GM18508 (cell line): ENCODE data around the gene CORO6.
"Not testable (repeated sequence)": the region's sequence is repeated elsewhere in the genome, so short reads cannot be mapped to it uniquely, and the experiment has no call there.

Experiments used
- ATAC-seq: cut with Tn5 transposase; IDR thresholded peaks from one replicate; pipeline ENCODE4 v1.9.1; 2021; ENCODE audit warnings: moderate number of reproducible peaks; ENCODE audit not compliant: insufficient read depth, unreplicated experiment

CORO6 gene

DNA sequence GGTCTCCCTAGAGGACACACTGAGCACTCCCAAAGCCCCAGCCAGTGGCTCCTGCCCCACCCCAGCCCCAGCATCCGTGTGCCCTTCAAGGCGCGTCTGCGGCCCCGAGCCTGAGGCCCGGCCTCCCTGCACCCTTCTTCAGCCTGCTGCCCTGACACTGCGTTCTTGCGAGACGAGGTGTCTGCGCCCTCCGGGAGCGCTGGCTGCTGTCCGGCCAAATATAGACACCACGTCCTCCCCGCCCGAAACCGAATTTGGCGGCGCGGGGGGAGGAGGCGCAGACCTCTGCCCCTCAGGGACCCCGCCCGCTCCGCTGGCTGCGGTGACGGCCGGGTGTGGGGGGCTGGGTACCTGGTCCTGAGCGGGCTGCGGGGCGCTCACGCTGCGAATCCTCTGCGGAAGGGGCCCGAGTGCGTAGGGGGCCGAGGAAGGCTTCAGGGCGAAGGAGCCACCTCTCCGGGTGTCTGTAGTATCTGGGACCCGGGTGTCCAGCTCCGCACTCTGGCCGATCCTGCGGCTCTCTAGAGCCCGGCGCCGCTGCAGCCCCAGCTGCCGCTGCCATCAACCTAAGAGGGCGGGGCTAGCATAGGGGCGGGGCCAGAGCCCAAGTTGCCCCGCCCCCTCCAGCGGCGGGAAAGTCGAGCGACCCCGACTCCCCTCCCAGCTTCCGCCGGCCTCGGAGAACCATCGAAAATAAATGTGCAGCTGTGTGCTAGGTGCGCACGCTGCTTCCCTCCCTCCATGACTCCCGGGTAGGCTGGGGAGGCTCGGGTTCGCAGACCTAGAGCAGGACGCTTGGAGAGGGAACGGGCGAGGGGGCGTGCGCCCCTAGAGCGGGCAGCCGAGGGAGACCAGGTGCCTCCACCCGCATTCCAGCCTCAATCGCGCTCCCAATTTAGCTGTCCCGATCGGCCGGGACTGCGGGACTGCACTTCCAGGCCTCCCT, at the start of gene CORO6:
Gene CORO6, minus strand, starts transcription at position 576 of the 946 bp plus-strand sequence. CDS start 1,491 bp downstream, outside the sequence.
- ATAC-seq = no peak

DNA sequence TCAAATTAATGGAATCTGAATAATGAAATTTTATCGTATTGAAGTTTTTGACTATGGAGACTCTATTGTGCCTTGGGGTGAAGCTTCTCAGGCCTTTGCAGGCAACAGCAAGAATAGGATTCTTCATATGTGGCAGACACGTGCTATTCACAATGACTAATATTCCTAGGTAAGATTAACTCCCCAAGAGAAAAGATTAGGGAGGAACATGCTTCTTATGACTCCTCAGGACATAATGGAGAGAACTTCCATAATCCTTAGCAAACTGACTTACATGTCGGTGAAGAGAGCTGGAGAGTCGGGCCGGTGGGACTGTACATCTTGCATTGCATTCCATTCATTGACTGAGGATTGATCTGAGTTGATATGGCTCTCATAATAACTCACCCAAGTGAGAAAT, 48.9 kb upstream of the CORO6 start:
- ATAC-seq = no peak

DNA sequence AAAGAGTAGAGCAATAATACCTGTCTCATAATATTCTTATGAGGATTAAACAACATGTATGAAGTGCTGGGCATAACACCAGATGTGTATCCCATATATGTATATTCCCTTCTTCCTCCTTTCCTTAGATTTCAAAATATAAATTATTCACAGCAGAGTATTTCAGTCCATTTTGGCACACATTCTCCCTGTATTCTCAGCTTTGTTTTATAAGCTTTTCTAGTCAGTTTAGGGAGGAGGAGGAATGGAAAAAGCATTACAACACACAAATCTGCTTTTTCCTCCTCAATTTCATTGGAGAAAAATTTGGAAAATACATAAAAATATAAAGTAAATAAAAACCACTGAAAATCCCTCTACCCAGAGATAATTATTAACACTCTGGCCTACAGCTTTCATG, 46.6 kb upstream of the CORO6 start:
- no peak for ATAC-seq

DNA sequence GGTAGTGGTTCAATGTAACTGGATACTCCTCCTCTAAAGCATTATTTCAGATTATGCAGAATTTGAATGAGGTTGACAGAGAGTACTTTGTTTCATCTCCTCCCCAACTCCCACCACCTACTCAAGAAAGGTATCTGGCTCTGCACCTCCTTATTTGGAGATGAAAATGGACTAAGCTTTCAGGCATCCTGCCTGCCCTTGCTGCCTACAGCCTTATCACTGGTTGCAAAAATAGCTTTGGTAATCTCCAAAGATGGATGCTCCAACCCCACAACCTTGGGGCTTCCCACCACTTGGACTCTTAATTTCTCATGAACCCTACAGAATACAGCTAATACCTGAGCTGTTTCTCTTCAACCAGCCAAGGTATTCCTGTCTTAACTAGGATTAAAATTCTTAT, 45.3 kb upstream of the CORO6 start:
- ATAC-seq = no peak

DNA sequence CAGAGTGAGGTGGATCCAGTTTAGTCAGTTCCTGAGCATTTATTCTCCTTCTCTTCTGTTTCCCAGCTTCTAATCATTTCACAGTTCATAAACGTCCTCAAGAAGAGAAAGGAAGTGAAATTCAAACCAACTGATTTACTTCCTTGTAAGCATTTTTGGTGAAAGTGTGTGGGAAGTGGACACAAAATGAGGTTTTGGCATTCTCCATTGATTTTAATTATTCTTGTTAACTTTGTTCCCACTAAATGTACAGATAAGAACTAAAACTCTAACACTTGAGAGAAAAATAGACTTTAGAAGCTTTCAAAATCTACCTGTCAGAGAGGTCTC, 42.7 kb upstream of the CORO6 start:
- ATAC-seq = no peak

DNA sequence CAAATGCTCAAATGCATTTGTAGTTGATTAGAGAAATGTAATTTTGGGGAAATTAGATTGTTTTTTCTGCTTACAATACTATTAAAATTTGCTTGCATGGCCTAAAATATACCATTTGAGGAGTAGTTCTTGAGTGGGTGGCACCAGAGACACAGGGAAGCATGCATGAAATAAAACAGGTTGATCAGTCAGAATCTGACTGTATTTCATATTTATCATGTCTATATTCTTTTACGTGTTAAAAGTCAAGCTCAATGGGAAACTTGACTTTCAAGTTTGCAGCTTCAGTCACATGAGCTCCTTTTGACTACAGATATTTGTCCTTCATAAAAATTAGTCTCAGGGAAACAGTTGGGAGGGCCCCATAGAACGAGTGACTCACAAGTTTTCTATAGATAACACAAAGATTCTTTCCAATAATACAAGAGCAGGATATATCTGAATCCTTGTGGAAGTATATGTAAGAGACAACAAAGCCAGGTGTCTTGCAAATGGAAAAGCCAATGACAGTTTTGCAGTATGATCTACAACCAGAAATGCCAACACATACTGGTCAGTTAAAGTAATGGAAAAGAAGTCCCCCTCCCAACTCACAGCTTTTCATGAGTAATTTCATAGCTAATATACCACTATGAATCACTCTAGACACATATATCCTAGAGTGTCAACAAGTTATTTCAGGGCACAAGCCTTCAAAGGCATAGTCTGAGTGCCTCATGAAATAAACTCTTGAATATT, 42.2 kb upstream of the CORO6 start:
- no peak for ATAC-seq

DNA sequence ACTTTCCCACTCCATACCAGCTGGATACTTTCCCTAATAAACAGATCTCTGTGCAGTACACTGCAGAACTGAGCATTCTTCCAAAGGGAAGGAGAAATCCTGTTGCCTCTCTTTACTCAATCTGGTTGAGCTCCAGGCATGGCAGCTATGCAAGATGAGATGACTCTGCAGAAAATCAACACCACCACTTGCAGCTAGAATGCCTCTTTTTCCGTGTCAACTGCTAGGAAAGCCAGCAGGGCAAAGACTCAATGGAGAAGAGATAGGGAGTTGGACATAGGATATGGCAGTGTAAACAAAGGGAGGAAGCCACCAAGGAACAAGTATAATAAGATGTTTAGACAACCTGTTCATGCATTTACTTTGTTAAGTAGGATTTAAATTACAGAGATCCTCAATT, 40.4 kb upstream of the CORO6 start:
- ATAC-seq = no peak

DNA sequence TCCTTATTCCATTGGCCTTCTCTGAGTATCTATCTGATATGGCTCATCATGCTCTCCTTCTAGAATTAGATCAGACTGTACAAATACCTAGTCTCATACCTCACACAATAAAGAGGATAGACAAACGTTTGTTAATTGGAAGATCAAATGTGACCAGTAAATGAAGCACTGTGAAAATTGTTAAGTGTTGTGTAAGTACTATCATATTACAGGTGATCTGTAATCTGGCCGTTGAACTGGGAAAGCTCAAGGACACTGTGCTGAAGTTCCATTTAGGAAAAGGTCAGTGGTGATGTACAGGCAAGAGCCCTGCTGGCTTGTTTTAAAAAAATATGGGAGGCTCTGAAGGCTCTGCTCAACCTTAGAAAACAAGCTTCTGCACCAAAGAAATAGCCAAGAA, 38.5 kb upstream of the CORO6 start:
- no peak for ATAC-seq

DNA sequence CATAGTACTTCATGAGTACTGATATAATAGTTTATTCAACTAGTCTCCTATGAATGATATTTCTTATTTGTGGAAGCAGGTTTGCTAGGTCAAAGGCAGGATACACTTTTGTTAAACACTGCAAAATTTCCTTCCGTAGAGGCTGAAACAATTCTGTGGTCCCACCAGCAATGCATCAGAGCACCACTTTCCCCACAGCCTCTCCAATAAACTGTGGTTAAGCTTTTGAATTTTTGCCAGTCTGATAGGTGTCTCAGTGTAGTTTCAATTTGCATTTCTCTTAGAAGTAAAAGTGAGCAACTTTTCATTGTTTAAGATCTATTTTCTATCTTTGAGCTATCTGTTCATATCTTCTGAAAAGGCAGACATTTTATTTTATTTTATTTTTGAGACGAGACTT, 36.4 kb upstream of the CORO6 start:
- no peak for ATAC-seq

DNA sequence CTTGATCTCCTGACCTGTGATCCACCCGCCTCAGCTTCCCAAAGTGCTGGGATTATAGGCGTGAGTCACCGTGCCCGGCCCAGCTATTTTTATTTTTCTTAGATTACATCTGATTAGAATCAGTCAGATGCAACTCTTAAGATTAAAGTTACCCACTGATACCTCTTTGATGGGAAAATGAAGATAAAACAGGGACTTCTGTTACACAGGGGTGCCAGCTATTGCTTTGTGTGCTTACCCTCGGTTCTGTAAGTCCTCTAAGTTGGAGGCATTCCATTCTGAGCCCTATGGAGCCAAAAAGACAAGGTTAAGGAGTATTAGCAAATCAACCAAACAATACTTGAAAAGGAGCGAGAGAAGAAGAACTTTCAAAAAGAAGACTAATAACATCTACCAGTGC, 32.6 kb upstream of the CORO6 start:
- ATAC-seq = no peak

DNA sequence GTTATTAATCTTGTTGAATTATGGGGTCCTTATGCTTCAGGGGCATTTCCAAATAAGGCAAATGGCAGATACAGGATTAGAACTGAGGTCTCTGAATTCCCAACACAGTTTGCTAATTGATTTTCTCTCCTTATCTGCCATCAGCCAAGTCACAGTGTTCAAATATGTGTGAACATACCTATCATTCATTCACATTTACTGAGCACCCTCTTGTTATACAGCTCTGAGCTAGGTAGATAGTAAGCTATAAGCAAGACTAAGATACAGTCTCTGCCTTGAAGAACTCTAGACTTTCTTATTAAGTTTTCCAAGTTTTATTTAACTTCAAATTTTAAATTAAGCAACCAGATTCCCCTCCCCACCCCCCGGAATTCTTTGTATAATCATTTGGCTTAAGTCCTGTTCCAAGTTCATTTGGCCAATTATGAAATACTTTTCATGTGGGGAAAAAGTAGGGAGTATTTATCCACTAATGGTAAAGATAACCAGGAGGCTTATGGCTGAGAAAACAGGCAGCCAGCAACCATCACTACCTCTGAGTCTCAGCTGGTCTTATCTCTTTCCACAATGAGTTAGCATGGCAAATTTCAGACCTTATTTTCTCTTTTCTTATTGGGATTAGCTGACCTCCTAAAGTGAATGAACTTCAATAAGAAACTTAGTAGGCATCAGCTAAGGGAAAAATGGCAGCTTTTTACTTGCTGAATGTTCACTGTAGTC, 31.4 kb upstream of the CORO6 start:
- no peak for ATAC-seq

DNA sequence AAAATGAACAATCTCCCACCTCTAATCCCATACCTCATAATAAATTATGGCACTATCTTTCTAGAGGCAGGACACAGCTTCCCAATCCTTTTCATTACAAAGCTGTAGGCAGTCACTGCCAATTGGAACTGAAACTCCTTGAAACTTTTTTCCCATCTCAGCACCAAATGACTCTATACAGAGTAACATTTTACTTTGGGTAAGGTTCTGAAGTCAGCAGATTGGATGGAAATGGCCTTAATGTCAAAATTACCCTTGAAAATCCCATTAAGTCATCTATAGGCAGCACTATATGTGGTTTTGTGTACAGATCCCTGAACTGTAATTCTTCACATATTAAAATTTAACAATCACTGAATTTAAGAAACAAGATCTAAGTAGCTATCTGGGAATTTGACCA, 30.3 kb upstream of the CORO6 start:
- ATAC-seq = no peak

DNA sequence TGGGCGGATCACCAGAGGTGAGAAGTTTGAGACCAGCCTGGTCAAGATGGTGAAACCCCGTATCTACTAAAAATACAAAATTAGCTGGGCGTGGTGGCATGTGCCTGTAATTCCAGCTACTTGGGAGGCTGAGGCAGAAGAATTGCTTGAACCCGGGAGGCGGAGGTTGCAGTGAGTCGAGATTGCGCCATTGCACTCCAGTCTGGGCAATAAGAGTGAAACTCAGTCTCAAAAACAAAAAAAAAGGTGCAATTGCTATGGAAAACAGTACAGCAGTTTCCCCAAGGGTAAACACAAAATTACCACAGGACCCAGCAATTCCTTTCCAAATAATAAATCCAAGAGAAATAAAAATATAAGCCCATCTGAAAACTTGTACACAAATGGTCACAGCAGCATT, 29.2 kb upstream of the CORO6 start:
- ATAC-seq = not testable (repeated sequence)

DNA sequence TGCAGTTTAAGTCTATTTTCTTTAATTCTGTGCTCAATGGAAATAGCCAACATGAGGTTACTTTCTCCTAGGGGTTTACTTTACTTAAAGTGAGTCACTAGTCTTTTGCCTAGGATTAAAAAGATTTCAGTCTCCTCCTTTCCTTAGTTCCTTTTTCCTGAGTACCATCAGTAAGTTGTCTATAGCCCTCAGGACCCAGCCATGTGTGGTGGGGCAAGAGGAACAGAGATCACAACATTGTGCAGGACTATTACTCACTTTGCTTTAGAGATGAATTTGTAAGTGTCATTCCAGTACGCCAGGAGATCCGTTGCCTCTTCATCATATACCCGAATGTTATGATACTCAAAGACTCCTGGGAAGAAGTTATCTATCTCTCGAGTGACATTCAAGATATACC, 27.7 kb upstream of the CORO6 start:
- no peak for ATAC-seq

DNA sequence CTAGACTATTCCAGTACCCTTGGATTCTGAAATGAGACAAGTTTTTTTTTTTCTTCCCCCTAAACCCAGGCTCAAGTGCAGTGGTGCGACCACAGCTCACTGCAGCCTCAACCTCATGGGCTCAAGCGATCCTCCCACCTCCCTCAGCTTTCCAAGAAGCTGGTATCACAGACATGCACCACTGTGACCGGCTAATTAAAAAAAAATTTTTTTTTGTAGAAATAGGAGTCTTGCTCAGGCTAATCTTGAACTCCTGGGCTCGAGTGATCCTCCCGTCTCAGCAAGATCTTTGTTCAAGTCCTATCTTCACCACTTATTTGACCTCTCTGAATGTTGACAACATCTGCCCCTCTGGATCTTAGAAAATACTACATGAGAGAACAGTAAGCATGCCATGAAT, 26.6 kb upstream of the CORO6 start:
- no peak for ATAC-seq

DNA sequence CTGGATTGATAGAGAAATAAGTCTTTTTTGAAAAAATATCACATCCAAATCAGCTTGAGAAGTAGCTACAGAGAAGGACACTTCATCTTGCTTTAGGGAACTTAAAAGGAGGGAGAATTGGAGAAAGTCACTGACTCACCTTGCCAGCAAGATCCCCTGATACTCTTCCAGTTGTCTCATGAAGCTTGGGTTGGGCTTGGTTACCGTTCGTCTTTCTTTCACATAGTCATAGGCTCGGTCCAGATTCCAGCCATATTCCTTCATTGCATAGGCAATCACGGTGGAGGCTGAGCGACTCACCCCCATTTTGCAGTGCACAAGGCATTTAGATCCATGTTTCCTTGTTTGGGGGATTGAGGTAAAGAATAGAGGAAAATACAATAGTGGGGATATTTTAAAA, 25.3 kb upstream of the CORO6 start:
- no peak for ATAC-seq

DNA sequence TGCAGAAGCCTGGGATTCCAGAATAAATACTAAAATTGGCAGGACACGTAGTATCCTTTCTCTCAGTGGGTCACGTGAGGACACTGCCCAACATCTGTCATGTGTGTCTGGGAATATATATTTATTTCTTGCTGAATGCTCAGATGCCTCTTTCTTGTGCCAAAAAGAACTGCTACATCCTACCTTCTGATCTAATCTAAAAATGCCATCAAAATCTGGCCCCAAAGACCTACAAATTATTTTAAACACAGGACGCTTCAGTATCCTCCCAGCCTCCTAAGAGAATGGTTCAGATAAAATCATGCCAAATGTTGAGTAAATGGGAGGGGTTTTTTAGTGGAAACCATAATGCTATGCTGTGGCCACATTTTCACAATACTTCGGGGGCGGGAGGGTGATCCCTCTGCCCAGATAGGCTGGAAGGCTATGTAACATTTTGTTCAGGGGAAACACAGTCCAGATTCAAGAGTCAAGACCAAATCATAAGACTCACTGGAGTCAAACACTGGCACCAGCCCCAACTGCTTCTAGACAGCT, 22.9 kb upstream of the CORO6 start:
- no peak for ATAC-seq

DNA sequence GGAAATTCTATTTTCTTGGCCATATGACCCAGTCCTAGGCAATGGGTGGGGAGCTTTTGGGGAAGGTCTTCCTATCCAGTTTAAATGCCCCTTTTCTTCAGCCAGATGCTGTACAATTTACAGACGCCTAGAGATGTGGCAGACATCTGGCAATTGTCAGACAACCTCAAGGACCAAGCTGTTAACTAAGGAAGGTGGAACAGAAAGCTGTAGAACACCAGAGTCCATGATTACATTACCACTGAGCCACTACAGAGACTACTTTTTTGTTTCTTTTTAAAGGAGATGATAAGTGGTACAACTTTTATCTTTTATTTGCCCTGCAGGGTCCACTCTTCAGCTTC, 21.1 kb upstream of the CORO6 start:
- no peak for ATAC-seq

DNA sequence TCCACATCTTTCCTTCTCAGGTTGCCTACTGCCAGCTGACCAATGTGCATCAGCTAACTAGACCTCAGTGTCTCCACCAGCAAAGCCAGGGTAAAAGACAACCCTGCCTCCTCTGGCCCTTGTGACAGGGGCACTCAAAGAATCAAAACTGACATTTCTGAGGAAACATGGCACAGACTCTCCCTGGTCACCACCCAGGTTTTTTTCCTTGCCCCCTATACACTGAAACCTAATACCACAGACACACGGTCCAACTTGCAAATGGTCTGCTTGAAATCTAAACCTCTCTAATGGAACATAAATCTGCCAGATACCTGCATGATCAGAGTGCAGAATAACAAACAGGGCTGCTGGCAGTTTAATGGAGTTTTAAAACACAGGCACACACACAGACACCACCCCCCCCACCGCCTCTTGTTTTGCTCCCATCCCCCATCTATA, 19.5 kb upstream of the CORO6 start:
- ATAC-seq = no peak

DNA sequence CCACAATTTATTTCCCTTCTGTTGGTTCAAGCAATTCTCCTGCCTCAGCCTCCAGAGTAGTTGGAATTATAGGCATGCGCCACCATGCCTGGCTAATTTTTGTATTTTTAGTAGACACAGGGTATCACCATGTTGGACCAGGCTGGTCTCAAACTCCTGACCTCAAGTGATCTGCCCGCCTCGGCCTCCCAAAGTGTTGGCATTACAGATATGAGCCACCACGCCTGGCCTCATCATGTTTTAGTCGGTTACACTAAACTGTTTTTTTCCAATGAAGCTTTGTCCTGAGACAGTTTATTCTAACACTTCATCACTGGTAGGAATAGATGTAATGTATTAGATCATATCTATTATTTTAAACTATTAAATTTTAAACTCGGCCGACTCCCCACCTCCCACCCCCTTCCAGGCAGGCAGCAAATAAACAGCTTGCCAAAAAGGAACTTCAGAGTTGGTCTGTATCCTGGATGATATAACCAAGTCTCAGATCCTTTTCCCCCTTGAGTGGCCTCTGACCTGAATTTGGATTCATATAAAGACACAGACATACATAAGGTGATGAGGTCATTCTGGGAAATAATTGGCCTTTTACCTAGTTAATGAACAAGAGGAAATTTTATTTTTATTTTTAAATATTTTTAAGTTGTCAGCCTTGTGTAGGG, 18.4 kb upstream of the CORO6 start:
- ATAC-seq = no peak
